Panc1 (cell line): ENCODE measurements around the gene SUMF2. TPM values are rescaled to one million over a fixed set of nuclear protein-coding genes. Genes with fewer than 3 reads are reported as not detected.
"Not testable (repeated sequence)": the region's sequence is repeated elsewhere in the genome, so short reads cannot be mapped to it uniquely, and the experiment has no call there.

Experiments used
- ATAC-seq: fragments of 200-7000 bp; cut with Tn5 transposase; 2 replicates; pipeline ENCODE4 v1.9.1; 2020; ENCODE audit warnings: mild to moderate bottlenecking, moderate library complexity
- Bru-seq: library from RNA; stranded (reverse); fragments of 400-500 nt; gene quantifications from one replicate; lab custom pipeline; 2021; lab: Mats Ljungman, UMichigan
- BruChase-seq, 2 experiments: library from RNA; stranded (reverse); fragments of 400-500 nt; gene quantifications; one replicate each; lab custom pipeline; 2021; lab: Mats Ljungman, UMichigan
- BruUV-seq: library from RNA; stranded (reverse); fragments of 400-500 nt; replicated peaks from 2 replicates; lab custom pipeline; 2021; lab: Mats Ljungman, UMichigan
- CTCF ChIA-PET: fragments of 300-600 bp; sonication (Branson Sonifier 250); formaldehyde crosslinking; loops from one replicate; lab custom pipeline; 2022; ENCODE audit warnings: antibody characterized with exemption; lab: Charles Lee
- POLR2A ChIA-PET: fragments of 300-600 bp; sonication (Branson Sonifier 250); formaldehyde crosslinking; loops from one replicate; lab custom pipeline; 2022; ENCODE audit warnings: antibody characterized with exemption; lab: Charles Lee
- DNase-seq: peaks from one replicate; pipeline ENCODE4 v3.0.0-alpha.2; 2010; ENCODE audit warnings: low read depth, low spot score
- H3K27ac ChIP-seq: 2 replicates; pipeline ENCODE4 v1.5.1; 2011; ENCODE audit warnings: mild to moderate bottlenecking, low read length, inconsistent platforms
- H3K27me3 ChIP-seq: fragments of 200-500 bp; sonication (Bioruptor generic); 2 replicates; pipeline ENCODE4 v1.6.0; 2014; ENCODE audit warnings: low read length, inconsistent platforms; ENCODE audit not compliant: control insufficient read depth, insufficient read depth
- H3K36me3 ChIP-seq: fragments of 200-500 bp; sonication (Bioruptor generic); 2 replicates; pipeline ENCODE4 v1.5.1; 2014; ENCODE audit warnings: inconsistent platforms, mild to moderate bottlenecking, low read length, moderate library complexity; ENCODE audit not compliant: control insufficient read depth, insufficient read depth
- H3K4me1 ChIP-seq: 2 replicates; pipeline ENCODE4 v1.5.1; 2011; ENCODE audit warnings: inconsistent platforms, mild to moderate bottlenecking, low read length, moderate library complexity; ENCODE audit not compliant: control insufficient read depth, insufficient read depth
- H3K4me3 ChIP-seq, 2 experiments: 2 replicates each; pipeline ENCODE4 v1.5.1; 2011 to 2012; ENCODE audit warnings: low read depth in 2 of 2, low read length in 2 of 2, mild to moderate bottlenecking in 2 of 2, inconsistent platforms in 1 of 2, moderate library complexity in 1 of 2
- H3K9me3 ChIP-seq: fragments of 200-500 bp; sonication (Bioruptor generic); 2 replicates; pipeline ENCODE4 v1.5.1; 2014; ENCODE audit warnings: low read depth, mild to moderate bottlenecking, inconsistent platforms, low read length, moderate library complexity; ENCODE audit not compliant: control insufficient read depth, insufficient read depth
- POLR2AphosphoS5 ChIP-seq: IDR thresholded peaks from 2 replicates; pipeline ENCODE4 v1.6.1; 2012; ENCODE audit warnings: mild to moderate bottlenecking, low read depth, low read length, moderate library complexity
- SIN3A ChIP-seq: IDR thresholded peaks from 2 replicates; pipeline ENCODE4 v1.6.1; 2012; ENCODE audit warnings: low read depth, mild to moderate bottlenecking, low read length, moderate library complexity, borderline replicate concordance; ENCODE audit not compliant: insufficient read depth
- TCF7L2 ChIP-seq: IDR thresholded peaks from 2 replicates; pipeline ENCODE4 v1.6.1; 2011; ENCODE audit warnings: mild to moderate bottlenecking, low read depth, low read length, inconsistent platforms
- in situ Hi-C: cut with HindIII; loops from 2 replicates; pipeline ENCODE4 v1.10.0; 2016; ENCODE audit warnings: low sequenced_read_pairs, low pct_unique_long_range_greater_than_20kb
- intact Hi-C: fragments of 100-400 bp; cut with micrococcal nuclease; formaldehyde crosslinking; loops from one replicate; pipeline ENCODE4 v1.10.0; 2022; ENCODE audit not compliant: unreplicated experiment
- long read RNA-seq: library from polyadenylated mRNA; unstranded; transcript quantifications from one replicate; pipeline ENCODE4 v2.0.0, GENCODE V29; 2021; ENCODE audit not compliant: unreplicated experiment
- polyA plus RNA-seq: library from polyadenylated mRNA; unstranded; fragments of >200 nt; gene quantifications from one replicate; pipeline ENCODE4 v1.2.1, GENCODE V29; 2012; ENCODE audit warnings: missing spikeins; ENCODE audit not compliant: insufficient read length
- total RNA-seq: library from RNA; stranded (reverse); gene quantifications from one replicate; pipeline ENCODE4 v1.2.1, GENCODE V29; 2021; ENCODE audit not compliant: unreplicated experiment
- TF ChIP-seq, protein P1 (sequence below), 2 experiments: IDR thresholded peaks; 2 replicates each; pipeline ENCODE4 v1.6.1; 2011 to 2012; ENCODE audit warnings: low read depth in 2 of 2, control low read depth in 1 of 2, low read length in 1 of 2, mild to moderate bottlenecking in 1 of 2, moderate library complexity in 1 of 2; ENCODE audit not compliant: insufficient read depth in 1 of 2

SUMF2 gene
- 156 TPM for total RNA-seq
- polyA plus RNA-seq = 222 TPM
- percentile 83 among the genes with signal in this experiment for Bru-seq, nascent RNA
- BruChase-seq, experiment 1, labeled RNA remaining after a 2-hour chase = percentile 82 among the genes with signal in this experiment
- BruChase-seq, experiment 2, labeled RNA remaining after a 6-hour chase = percentile 84 among the genes with signal in this experiment
- long read RNA-seq, transcript SUMF2-204 (8 exons, 1,683 nt) = minor isoform, 37 of 325 reads
- long read RNA-seq, transcript SUMF2-208 (9 exons, 2,052 nt) = major isoform, 206 of 325 reads
- long read RNA-seq, transcript SUMF2-211 (7 exons, 1,771 nt) = minor isoform, 6 of 325 reads
- long read RNA-seq, transcript SUMF2-207 (8 exons, 1,792 nt) = minor isoform, 8 of 325 reads
- long read RNA-seq, partial matches to known transcripts = 12 of 325 reads
- long read RNA-seq, other reads (novel, unspliced or antisense) = 44 of 325 reads

- H3K36me3 ChIP-seq = peaks cover 39% of the 10 kb centered on the region
Measured at GRCh38 chr7:56063882-56064625, at the start of gene SUMF2. Gene SUMF2 (plus strand): TSS chr7:56064286. CDS start chr7:56064312, 26 bp downstream.

GRCh38 chr7:56017015-56017414, 47.1 kb upstream of the SUMF2 start:
- H3K27me3 ChIP-seq, BruUV-seq, H3K9me3 ChIP-seq, H3K27ac ChIP-seq, intact Hi-C loops, DNase-seq, ATAC-seq, H3K4me1 ChIP-seq, H3K4me3 ChIP-seq, H3K36me3 ChIP-seq, in situ Hi-C loops: not testable (repeated sequence)
- ChIA-PET CTCF (interaction anchor here (0.6 kb wide), 1 partner anchor 276 kb away, joined by 5 read pairs; no protein-coding TSS in a partner anchor), POLR2A (interaction anchor here (0.6 kb wide), 1 partner anchor 10 kb away, joined by 5 read pairs; no protein-coding TSS in a partner anchor)

More at GRCh38 chr7:56063882-56064625, at the start of gene SUMF2:
- in situ Hi-C loops = no loop called here
- intact Hi-C loops = no loop called here
- ChIA-PET POLR2A (interaction anchor here (2.5 kb wide), 1 partner anchor 13 kb away, joined by 12 read pairs; the partner anchor contains the start of genes CCT6A and PSPH), CTCF (interaction anchor here (0.9 kb wide), 1 partner anchor 10 kb away, joined by 3 read pairs; no protein-coding TSS in a partner anchor)
- TF ChIP-seq TCF7L2 = no peak
- TF ChIP-seq POLR2AphosphoS5 = peak; percentile 99
- peak; percentile 98 for TF ChIP-seq SIN3A
- TF ChIP-seq, protein P1, sequence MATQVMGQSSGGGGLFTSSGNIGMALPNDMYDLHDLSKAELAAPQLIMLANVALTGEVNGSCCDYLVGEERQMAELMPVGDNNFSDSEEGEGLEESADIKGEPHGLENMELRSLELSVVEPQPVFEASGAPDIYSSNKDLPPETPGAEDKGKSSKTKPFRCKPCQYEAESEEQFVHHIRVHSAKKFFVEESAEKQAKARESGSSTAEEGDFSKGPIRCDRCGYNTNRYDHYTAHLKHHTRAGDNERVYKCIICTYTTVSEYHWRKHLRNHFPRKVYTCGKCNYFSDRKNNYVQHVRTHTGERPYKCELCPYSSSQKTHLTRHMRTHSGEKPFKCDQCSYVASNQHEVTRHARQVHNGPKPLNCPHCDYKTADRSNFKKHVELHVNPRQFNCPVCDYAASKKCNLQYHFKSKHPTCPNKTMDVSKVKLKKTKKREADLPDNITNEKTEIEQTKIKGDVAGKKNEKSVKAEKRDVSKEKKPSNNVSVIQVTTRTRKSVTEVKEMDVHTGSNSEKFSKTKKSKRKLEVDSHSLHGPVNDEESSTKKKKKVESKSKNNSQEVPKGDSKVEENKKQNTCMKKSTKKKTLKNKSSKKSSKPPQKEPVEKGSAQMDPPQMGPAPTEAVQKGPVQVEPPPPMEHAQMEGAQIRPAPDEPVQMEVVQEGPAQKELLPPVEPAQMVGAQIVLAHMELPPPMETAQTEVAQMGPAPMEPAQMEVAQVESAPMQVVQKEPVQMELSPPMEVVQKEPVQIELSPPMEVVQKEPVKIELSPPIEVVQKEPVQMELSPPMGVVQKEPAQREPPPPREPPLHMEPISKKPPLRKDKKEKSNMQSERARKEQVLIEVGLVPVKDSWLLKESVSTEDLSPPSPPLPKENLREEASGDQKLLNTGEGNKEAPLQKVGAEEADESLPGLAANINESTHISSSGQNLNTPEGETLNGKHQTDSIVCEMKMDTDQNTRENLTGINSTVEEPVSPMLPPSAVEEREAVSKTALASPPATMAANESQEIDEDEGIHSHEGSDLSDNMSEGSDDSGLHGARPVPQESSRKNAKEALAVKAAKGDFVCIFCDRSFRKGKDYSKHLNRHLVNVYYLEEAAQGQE (IDR thresholded peaks at IDR 0.05; ENCODE audit: insufficient read depth in 1 of 2, low read depth in 2 of 2, low read length in 1 of 2) = peak in 1 of 2 experiments; percentile 73; a peak in 2 of 4 replicates
- Histone ChIP-seq H3K4me1 (peaks cover 52% of the 10 kb centered on the region), H3K27me3 (no peaks in the 10 kb centered on the region), H3K4me3 (peak within 1 kb of the TSS; percentile 62 to 78), H3K27ac (peak within 1 kb of the TSS; percentile 95), H3K9me3 (no peaks in the 10 kb centered on the region)
- no TSS peak for BruUV-seq
- ATAC-seq (peak; percentile 93), DNase-seq (peak; percentile 86)

GRCh38 chr7:56019501-56019900, 44.6 kb upstream of the SUMF2 start:
- in situ Hi-C loops (no loop called here), intact Hi-C loops (no loop called here)
- no peaks in the 10 kb centered on the region for H3K9me3 ChIP-seq
- no peaks in the 10 kb centered on the region for H3K27me3 ChIP-seq
- no peaks in the 10 kb centered on the region for H3K4me1 ChIP-seq
- H3K27ac ChIP-seq = no peak overlapping the region
- no TSS peak for BruUV-seq
- DNase-seq = no peak
- ATAC-seq = 0 out of 2 replicates have a peak, but pooled peaks have one; percentile 45
- CTCF ChIA-PET = no interaction called here
- POLR2A ChIA-PET = no interaction called here
- no peak overlapping the region for H3K4me3 ChIP-seq
- H3K36me3 ChIP-seq = peaks cover 5% of the 10 kb centered on the region; the same call in 1 of the 2 replicates
- TF ChIP-seq, protein P1 (IDR thresholded peaks at IDR 0.05; ENCODE audit: insufficient read depth in 1 of 2, low read depth in 2 of 2, low read length in 1 of 2) = no peak
- no peak for TF ChIP-seq POLR2AphosphoS5
